Suprapubic skin (tissue), 3 donors: Measurements from ENCODE around the gene CALR.

Source experiments
- POLR2A ChIP-seq, 2 donors: fragments of 450-650 bp; IDR thresholded peaks; one replicate each; pipeline ENCODE4 v1.6.1; 2017; ENCODE audit warnings: antibody characterized with exemption in 2 of 2, mild to moderate bottlenecking in 2 of 2, moderate library complexity in 2 of 2
- TF ChIP-seq, protein P1 (sequence below), 2 donors: fragments of 200-600 bp in 1 of 2; fragments of 450-650 bp in 1 of 2; sonication (generic) in 1 of 2; IDR thresholded peaks; one replicate each; pipeline ENCODE4 v1.5.1; 2016 to 2019; ENCODE audit warnings: antibody characterized with exemption in 2 of 2, mild to moderate bottlenecking in 1 of 2, moderate library complexity in 1 of 2

- TF ChIP-seq, protein P1, sequence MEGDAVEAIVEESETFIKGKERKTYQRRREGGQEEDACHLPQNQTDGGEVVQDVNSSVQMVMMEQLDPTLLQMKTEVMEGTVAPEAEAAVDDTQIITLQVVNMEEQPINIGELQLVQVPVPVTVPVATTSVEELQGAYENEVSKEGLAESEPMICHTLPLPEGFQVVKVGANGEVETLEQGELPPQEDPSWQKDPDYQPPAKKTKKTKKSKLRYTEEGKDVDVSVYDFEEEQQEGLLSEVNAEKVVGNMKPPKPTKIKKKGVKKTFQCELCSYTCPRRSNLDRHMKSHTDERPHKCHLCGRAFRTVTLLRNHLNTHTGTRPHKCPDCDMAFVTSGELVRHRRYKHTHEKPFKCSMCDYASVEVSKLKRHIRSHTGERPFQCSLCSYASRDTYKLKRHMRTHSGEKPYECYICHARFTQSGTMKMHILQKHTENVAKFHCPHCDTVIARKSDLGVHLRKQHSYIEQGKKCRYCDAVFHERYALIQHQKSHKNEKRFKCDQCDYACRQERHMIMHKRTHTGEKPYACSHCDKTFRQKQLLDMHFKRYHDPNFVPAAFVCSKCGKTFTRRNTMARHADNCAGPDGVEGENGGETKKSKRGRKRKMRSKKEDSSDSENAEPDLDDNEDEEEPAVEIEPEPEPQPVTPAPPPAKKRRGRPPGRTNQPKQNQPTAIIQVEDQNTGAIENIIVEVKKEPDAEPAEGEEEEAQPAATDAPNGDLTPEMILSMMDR (IDR thresholded peaks at IDR 0.05), result no peak
- TF ChIP-seq POLR2A (IDR thresholded peaks at IDR 0.05), result no peak
Measured at GRCh38 chr19:12899891-12900518, 38.4 kb upstream of the CALR start.
